ENCODE data around the gene HEMK1. TPM values are rescaled to one million over a fixed set of nuclear protein-coding genes. Genes with fewer than 3 reads are reported as not detected.

The HEMK1 gene
- total and polyA plus RNA-seq, 2 donors (not counting 3 experiments of a cell fraction or from before 2014, with no cell fraction given): 14.2 to 15.2 TPM

DNA sequence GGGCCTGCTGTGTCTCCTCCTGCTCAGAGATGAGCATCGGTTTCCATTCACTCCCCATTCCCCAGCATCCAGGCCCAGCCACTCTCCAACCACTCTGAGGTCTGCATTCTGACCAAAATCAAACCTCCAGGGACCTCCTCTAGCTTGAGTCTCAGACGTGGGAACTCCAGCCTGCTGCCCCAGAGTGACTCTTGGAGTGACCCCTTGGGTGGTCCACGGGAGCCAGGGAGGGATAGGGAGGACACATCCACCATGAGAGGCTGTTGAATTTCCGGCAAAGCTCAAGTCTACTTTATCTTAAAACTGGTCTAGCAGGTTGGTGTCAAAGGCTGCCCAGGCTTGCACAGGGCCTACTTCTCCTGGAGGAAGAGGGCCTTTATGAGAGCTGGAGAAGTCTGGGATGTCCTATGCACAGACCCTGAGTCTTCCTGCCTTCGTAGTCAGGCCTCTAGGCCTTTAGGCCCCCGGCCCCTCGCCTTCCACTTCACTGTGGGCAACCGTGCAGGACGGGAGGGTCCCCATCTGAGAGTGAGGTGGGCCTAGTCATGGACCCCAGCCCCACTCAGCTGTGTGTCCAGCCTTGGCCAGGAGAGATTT is 33.4 kb downstream of the HEMK1 start:
- Histone ChIP-seq H3K27ac (ENCODE audit: insufficient read depth, low read depth, low read length) (no peak overlapping the region), H3K4me1 (ENCODE audit: control insufficient read depth, extremely low read depth, insufficient read depth, low read length) (peaks cover 10% of the 10 kb centered on the region), H3K4me2 (ENCODE audit: insufficient read depth, low read length) (no peak overlapping the region), H4K20me1 (replicated peaks; ENCODE audit: control insufficient read depth, extremely low read depth, insufficient read depth, low read length) (no peaks in the 10 kb centered on the region), H3K4me3 (replicated peaks in 1 of 3; ENCODE audit: insufficient read depth in 1 of 3, low read depth in 1 of 3, low read length in 3 of 3) (no peak overlapping the region), H3K9me1 (replicated peaks; ENCODE audit: control insufficient read depth, extremely low read depth, insufficient read depth, low read length) (no peaks in the 10 kb centered on the region), H3K36me3 (ENCODE audit: control insufficient read depth in 2 of 2, extremely low read depth in 1 of 2, insufficient read depth in 2 of 2, low read length in 2 of 2) (peaks cover 0 to 3% of the 10 kb centered on the region in 2 experiments), H3K79me2 (ENCODE audit: control insufficient read depth, insufficient read depth, low read length) (no peaks in the 10 kb centered on the region), H2AFZ (ENCODE audit: low read depth, low read length) (no peak overlapping the region), H3K9me3 (replicated peaks; ENCODE audit: control insufficient read depth, insufficient read depth, low read length) (no peaks in the 10 kb centered on the region), H3K9ac (replicated peaks; ENCODE audit: extremely low read depth, insufficient read depth, low read length) (no peak overlapping the region), H3K27me3 (ENCODE audit: control insufficient read depth in 2 of 2, insufficient read depth in 2 of 2, low read length in 2 of 2) (no peaks in the 10 kb centered on the region)
- TF ChIP-seq POLR2A (IDR thresholded peaks at IDR 0.05; ENCODE audit: low read depth, low read length) (no peak), EZH2 (IDR thresholded peaks at IDR 0.05; ENCODE audit: borderline replicate concordance, low read depth, low read length, severe bottlenecking) (no peak), POLR2AphosphoS5 (IDR thresholded peaks at IDR 0.05; ENCODE audit: insufficient read depth, low read depth, low read length) (no peak), GATA2 (IDR thresholded peaks at IDR 0.05; ENCODE audit: insufficient read depth, insufficient read length, low read depth, low read length) (no peak), FOS (IDR thresholded peaks at IDR 0.05; ENCODE audit: borderline replicate concordance, insufficient read depth, low read length) (no peak), JUN (IDR thresholded peaks at IDR 0.05; ENCODE audit: borderline replicate concordance, insufficient read depth, insufficient read length, low read depth) (no peak)
- TF ChIP-seq, protein P1, sequence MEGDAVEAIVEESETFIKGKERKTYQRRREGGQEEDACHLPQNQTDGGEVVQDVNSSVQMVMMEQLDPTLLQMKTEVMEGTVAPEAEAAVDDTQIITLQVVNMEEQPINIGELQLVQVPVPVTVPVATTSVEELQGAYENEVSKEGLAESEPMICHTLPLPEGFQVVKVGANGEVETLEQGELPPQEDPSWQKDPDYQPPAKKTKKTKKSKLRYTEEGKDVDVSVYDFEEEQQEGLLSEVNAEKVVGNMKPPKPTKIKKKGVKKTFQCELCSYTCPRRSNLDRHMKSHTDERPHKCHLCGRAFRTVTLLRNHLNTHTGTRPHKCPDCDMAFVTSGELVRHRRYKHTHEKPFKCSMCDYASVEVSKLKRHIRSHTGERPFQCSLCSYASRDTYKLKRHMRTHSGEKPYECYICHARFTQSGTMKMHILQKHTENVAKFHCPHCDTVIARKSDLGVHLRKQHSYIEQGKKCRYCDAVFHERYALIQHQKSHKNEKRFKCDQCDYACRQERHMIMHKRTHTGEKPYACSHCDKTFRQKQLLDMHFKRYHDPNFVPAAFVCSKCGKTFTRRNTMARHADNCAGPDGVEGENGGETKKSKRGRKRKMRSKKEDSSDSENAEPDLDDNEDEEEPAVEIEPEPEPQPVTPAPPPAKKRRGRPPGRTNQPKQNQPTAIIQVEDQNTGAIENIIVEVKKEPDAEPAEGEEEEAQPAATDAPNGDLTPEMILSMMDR (IDR thresholded peaks at IDR 0.05; ENCODE audit: extremely low read depth in 1 of 2, insufficient read depth in 1 of 2, low read depth in 1 of 2, low read length in 2 of 2): no peak
- TF ChIP-seq, protein P2, sequence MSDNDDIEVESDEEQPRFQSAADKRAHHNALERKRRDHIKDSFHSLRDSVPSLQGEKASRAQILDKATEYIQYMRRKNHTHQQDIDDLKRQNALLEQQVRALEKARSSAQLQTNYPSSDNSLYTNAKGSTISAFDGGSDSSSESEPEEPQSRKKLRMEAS (IDR thresholded peaks at IDR 0.05; ENCODE audit: insufficient read depth, insufficient read length): no peak
- DNase-seq (ENCODE audit: low read depth, low spot score) (no peak), FAIRE-seq (no peak)
- BruUV-seq (replicated peaks): no TSS peak
- POLR2A ChIA-PET: interaction anchor here (1.9 kb wide), 1 partner anchor 34 kb away, joined by 7 read pairs; the partner anchor contains the start of gene HEMK1
- intact Hi-C loops (cut with micrococcal nuclease): no loop called here
- CTCF ChIA-PET: interaction anchor here (0.8 to 1.7 kb wide), 5 partner anchors 9 to 32 kb away, joined by 3 to 8 read pairs (median 4); partner anchors contain the start of genes CISH and MAPKAPK3
- dilution Hi-C loops (cut with MboI; ENCODE audit: extremely low pct_ligation_motif_present, low sequenced_read_pairs): no loop called here
